GM21381 (cell line): ENCODE data around the gene MEX3C.
A peak's percentile ranks its signal among the peaks of the same experiment; 100 is the strongest.

Experiments
- ATAC-seq: cut with Tn5 transposase; IDR thresholded peaks from one replicate; pipeline ENCODE4 v1.9.1; 2021; ENCODE audit warnings: mild to moderate bottlenecking, moderate library complexity; ENCODE audit not compliant: unreplicated experiment

Gene MEX3C

GRCh38 chr18:51157215-51157614 is 40.3 kb downstream of the MEX3C start:
- no peak for ATAC-seq

- no peak for ATAC-seq
Observed at GRCh38 chr18:51154431-51155063, 42.9 kb downstream of the MEX3C start.

DNA sequence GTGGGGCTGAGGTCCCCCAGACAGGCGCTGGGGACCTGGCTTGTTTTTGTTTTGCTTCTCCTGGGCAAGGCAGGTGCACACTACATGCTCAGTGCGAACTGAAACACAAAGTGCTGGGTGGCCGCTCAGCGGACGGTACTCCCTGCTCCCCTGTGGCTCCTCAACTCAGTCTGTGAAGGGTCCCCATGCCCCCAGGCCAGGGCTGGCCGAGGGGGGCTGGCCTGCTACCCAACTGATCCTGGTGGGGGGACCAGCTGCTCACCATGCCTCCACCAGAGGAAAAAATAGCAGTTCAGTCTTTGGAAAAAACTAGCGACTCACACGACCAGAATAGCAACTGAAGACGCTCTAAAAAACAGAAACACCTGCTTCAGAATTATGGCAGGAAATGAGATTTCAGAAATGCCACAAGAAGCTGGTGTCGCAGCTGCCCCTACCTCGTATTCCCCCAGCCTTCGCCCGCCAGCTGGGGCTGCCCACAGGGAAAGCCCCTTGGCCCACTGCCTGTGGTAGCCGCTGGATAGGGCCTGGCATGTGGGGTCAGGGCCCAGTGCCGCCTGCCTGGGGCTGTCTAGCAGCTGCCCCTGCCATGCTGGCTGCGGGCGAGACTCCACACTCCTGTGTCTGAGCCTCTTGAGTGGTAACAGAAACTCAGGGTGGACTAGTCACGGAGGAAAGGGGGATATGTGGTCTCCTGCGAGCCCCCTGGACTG is 43.7 kb downstream of the MEX3C start:
- ATAC-seq, result peak; percentile 72

- ATAC-seq, result peak; percentile 29
Observed at GRCh38 chr18:51151568-51152511, 45.6 kb downstream of the MEX3C start.

DNA sequence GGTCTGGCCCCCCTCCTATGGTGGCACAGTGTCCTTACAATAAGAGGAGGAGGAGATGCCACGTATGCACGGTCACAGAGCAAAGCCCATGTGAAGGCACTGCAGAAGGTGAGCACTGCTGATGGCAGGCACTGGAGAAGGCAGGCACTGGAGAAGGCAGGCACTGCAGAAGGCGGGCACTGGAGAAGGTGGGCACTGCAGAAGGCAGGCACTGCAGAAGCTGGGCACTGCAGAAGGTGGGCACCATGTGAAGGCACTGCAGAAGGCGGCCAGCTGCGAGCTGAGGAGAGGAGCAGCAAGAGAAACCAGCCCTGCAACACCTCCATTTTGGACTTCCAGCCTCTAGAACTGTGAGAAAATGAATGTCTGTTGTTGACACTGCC is 46.3 kb downstream of the MEX3C start:
- ATAC-seq, result no peak

- ATAC-seq, result no peak
Observed at GRCh38 chr18:51150113-51150700, 47.3 kb downstream of the MEX3C start.

GRCh38 chr18:51149670-51150069 is 47.8 kb downstream of the MEX3C start:
- no peak for ATAC-seq

GRCh38 chr18:51146909-51147308 is 50.6 kb downstream of the MEX3C start:
- ATAC-seq, result no peak

DNA sequence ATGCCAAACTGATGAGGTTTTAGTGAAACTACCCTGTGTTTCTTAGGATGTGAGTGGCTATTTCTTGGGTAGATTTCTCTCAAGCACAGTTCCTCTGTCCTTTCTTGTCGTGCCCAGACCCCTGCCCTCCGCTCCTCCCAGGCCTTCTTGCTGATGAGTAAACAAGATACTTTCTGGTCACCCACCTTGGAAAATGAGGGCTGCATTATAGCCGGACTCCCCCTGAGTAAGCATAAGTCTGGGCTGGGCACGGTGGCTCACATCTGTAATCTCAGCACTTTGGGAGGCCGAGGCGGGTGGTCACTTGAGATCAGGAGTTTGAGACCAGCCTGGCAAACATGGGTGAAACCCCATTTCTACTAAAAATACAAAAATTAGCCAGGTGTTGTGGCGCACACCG is 58.5 kb downstream of the MEX3C start:
- ATAC-seq, result no peak

DNA sequence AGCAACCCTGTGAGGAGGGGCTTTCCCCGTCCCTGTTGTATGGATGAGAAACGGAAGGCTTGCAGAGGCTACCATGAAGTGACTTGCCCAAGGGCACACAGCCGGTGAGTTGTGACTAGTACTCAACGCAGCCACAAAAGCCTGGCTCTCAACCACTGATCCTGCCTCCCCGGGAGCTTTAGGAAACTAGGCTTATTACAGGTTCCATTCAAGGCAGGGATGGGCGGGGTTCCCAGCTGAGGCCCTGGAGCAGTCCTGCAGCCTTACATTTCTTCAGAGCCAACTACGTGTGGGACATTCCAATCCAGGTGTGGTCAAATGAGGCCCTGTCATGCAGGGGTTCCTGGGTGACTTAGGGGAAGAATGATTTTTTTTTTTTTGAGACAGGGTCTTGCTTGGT is 59.6 kb downstream of the MEX3C start:
- no peak for ATAC-seq

GRCh38 chr18:51137026-51137729 is 60.3 kb downstream of the MEX3C start:
- no peak for ATAC-seq

- ATAC-seq, result no peak
Observed at GRCh38 chr18:51135795-51136194, 61.7 kb downstream of the MEX3C start.

- ATAC-seq, result no peak
Observed at GRCh38 chr18:51135364-51135763, 62.1 kb downstream of the MEX3C start.

DNA sequence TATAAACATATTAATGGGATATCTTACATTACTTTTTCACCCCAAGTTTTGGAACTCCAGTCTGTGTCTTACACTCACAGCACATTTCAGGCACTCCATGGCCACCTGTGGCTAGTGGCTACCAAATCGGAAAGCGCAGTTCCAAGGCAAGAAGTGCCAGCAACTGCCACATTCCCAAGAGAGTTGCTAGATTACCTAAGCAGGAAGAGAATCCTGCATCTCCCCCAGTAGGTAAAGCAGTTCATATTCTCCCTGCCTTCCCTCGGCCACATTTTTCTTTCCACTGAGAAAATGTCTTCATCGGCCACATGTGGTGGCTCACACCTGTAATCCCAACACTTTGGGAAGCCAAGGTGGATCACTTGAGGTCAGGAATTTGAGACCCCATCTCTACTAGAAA is 62.8 kb downstream of the MEX3C start:
- no peak for ATAC-seq

GRCh38 chr18:51133580-51134160 is 63.8 kb downstream of the MEX3C start:
- ATAC-seq, result no peak

GRCh38 chr18:51132256-51132935 is 65.1 kb downstream of the MEX3C start:
- no peak for ATAC-seq

GRCh38 chr18:51128533-51128932 is 68.9 kb downstream of the MEX3C start:
- ATAC-seq, result no peak

DNA sequence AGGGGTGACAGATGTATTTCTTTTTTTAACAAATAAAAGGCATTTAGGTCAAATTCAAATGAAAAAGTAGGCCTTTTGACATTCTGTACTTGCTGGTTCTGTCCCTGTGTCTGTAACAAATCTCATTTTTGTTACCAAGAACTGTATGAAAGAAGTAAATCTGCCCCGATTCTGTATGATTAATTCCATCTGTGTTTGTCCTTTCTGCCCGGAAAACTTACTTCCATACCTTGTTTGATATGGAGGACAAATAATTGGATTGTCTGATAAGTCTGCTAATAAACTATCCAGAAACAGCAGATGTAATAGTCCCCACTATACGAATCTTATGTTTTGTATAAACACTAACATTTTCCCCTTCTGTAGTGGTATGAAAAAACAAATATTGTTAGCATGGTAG is 69.8 kb downstream of the MEX3C start:
- ATAC-seq, result no peak

DNA sequence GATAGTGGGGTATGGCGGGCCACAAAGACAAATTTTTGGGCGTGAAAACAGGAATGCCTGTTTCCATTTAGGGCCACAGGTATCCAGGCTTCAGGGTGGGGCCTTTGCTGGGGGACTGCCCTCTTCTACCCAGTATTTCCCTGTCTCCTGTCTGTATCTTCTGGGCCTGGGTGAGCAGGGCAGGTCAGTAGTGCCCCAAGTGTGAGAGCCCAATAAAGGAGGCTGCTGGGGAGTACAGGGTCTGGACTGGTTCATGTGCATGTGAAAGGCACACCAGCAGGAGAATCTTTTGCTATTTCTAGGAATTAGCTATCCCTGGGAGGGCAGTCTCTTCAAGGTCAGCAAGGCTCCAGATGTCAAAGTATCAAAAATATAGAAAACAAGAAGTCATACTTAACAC is 71.5 kb downstream of the MEX3C start:
- ATAC-seq, result no peak
